Ammon's horn (tissue), 1 donor: ENCODE results near the gene PRDM16.

Experiments
- DNase-seq: peaks from one replicate; pipeline ENCODE4 v3.0.0-alpha.2; 2016; ENCODE audit warnings: low spot score

The PRDM16 gene

DNA sequence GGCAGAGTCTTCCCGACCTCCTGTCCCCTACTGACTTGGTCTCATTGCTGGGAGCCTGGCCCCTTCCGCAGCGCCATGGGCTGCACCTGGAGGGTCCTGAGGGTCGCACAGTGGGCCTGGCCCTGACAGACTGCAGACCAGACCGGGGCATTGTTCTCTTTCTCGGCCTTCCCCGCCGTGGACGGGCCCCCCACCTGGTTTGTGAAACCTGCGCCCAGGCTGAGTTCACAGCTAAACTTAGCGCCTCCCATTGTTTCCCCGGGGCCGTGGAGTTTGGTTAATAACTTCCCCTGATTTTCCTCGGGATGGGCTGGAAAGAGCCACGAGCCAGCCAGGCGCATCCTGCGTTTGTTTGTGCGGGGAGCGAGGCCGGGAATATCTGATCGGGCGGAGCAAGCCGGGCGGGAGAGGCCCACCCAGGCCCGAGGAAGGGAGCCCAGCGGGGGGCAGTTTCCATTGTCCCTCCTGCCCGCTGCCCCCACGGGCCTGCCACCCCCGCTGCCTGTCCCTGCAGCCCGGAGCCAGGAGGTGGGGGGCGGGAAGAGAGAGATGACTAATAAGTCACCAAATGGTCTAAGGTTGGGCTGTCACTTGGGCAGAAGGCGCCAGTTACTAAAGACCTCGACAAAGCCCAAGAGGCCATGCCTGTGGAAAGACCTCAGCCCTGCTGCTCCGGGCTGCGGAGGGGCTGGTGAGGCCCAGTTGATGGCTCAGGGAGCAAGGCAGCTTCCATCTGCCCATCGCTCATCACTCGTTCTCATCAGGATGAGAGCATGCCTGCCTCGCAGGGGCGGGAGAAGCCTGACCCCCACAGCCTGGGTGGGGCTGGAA lies 346.5 kb downstream of the PRDM16 start:
- DNase-seq = no peak

DNA sequence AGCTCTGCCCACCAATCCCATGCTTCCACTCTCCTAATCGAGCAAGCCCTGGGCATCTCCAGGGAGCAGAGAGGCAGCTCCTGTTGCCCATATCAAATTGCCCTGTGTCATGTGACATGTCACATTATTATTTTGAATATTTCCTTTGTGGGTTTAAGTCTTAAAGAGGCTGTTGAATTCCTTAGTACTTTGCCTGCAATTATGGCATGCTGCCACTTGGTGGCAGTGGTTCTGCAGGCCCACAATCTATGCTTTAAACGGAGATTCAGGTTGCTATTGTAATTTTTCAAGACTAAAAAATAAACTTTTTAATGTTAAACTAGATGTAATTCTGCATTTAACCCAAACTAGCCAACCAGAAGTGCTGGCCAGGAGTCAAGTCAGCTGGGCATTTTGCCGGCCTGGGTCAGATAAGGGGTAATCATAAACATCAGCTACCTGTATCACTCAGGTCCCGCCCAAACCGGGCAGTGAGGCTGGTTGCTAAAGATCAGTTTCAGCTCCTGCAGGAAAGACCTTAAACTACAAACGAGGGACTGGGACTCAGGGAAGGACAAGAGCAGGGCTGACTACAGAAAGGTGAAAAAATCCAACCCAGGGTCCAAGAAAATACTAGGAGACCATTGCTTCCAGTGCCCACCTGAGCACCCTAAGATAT lies 348.2 kb downstream of the PRDM16 start:
- DNase-seq = no peak

DNA sequence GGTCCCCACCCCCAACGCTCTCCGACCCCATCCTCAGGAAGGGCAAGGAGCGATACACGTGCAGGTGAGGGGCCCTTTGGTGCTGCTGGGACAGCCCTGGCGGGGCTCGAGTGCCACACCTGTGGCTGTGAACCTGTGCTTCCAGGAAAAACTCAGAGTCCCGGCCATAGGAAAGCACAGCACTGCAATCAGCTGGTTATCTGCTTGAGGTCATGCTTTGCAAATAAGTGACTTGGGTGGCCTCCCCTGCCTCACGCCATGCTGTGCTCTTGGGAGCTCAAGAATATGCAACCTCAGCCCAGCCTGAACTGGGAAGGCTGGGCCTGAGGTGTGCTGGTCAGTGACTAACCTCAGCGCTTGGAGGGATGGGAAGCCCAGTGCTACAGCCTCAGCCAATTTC lies 348.9 kb downstream of the PRDM16 start:
- DNase-seq = no peak

DNA sequence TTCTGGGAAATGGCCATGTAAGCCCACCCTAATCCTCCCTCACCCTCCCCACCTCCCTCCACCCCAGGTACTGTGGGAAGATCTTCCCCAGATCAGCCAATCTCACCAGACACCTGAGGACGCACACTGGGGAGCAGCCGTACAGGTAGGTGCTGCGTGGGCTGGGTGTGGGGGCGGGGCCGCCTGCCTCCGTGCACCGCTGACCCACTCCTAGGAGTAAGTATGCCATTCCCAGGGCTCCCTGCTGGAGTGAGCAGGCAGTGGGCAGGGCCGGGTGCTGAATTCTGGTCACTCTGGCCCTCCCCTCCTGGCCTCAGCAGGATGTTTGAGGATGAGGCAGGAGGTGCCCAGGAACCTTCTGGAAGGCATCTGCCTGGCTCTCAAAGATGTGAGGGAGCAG lies 349.6 kb downstream of the PRDM16 start:
- no peak for DNase-seq

DNA sequence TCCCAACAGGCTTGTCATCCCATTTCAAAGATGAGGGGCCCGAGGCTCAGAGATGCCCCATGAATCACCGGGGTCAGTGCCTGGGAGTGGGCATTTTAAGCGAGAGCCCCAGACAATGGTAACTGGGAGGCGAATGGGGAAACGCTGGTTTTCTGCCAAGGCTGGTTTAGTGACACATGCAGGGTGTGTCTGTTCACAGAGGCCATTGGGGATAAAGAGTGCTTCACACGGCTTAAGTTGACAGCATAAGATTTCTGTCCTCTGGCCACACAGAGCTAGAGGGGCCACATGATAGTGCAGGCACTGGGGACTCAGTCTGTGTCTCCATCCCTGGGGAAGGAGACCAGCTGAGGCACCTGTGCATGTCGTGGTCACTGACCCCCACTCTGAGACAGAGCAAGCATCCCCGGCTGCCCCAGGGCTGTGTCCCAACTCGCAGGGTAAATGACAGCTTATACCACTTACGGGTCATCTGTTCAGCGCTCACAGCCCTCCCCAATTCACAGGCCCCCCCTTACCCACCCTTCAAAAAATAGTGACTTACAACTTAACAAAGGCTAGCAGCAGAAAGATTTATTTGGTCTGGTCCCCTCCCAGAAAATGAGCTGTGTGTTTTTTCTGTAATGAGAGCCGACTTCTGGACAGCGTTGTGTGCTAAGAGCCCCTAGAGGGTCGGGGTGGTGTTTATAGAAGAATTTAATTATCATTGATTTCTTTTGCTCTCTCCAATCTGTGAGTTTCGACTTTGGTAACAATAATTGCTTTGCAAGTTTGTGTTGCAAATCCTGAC lies 350.6 kb downstream of the PRDM16 start:
- no peak for DNase-seq

DNA sequence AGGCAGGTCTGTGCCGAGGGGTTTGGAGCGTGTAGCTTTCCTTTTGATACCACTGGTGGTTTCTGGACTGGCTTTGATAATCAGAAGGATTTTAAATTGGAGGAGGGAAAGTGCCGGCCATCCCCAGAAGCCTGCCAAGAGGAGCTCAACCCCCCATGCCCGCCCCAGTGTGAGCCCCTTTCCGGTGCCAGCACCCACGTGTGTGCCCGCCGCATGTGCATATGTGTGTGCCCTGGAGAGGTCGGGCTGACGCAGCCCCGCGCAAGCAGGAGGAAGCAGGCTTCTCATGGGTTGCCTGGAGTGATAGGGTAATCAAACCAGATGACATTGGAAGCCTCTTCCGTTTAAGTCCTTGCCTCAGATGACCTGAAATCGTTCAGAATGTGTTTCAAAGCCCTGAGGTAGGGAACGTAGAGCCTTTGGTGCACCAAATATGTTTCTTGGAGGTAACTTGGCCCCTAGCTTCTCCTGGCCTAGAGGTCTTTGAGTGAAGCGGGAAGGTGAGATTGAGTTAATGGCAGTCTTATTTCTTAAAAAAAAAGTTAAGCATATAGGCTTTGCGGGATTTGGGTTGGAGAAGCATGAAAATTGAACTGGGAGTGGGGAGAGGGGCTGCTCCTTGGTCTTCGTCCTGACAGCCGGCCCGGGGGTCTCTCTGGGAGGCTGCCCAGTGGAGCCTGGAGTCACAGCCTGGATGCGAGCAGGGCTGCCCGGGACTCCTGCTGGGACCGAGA lies 351.4 kb downstream of the PRDM16 start:
- DNase-seq = no peak

DNA sequence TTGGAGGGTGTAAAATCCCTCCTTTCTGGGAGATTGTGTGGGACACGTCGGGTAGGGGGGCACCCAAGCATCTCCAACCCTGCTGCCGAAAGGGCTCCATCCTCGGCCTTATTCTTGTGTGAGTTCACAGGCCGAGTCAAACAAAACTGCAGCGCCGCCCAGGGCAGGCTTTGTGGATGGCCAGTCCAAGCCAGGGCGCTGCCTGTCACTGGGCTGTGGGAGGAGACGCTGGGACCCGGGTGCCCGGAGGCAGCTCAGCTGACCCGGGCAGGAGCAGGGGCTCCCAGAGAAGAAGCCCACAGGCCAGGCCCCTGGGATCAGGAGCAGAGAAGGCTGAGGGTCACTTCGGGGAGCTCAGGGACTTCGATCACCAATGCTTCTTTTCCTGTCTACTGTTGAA lies 353.6 kb downstream of the PRDM16 start:
- no peak for DNase-seq

DNA sequence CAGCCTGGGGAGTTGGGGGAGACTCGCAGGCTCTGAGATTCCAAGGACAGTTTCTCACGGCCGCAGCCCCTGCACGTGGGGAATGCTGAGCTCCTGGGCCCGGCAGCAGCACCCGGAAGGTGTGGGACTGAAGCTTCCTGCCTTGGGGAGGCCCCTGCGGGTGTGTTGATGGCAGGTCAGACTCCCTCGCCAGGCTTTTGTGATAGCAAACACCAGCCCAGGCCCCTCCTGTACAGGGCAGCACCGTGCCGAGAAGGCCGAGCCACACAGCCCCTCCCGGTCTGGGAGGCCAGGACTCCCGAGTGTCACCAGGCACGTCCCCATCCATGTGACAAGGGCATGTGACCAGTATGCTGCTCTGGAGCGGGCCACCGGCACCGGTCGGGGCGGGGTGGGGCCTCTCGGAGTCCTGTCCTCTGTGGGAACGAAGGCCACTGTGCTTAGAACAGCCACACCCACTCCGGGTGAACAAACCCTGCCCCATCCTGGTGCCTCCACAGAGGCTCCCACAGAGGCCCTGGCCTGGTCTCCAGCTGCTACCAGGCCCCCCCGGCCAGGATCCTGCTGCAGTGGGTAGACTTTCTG lies 354.3 kb downstream of the PRDM16 start:
- DNase-seq = peak; percentile 83

DNA sequence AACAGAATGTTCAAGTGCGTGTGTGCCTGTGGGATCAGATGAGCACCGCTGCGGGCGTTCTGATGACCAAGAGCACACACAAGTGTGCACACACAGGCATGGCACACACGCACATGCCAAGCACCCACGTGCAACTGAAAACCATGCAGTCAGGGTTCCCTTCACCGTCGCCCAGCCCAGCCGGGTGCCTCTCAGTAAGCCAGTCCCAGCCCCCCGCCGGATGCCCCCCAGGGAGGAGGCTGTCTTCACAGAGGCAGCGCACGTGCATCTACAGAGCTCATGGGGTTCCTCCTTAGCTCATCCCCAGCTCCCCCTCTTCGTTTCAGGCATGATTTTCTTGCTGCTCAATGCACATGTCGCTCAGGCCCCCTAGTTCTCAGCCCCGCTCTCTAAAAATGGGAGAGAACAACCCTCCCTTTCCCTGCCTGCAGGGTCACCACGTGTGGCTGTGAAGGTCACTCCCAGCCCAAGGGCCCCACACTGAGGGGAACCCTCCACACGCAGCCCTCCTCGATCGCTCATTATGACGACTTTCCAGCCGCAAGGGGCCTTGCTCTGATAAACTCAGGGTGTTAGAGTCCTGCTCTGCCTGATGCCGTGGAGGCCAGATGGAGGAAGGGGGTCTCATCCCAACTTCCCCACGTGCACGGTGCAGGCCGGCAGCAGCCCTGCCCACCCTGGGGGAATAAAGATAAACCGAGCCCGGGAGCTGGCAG lies 355.1 kb downstream of the PRDM16 start:
- no peak for DNase-seq

DNA sequence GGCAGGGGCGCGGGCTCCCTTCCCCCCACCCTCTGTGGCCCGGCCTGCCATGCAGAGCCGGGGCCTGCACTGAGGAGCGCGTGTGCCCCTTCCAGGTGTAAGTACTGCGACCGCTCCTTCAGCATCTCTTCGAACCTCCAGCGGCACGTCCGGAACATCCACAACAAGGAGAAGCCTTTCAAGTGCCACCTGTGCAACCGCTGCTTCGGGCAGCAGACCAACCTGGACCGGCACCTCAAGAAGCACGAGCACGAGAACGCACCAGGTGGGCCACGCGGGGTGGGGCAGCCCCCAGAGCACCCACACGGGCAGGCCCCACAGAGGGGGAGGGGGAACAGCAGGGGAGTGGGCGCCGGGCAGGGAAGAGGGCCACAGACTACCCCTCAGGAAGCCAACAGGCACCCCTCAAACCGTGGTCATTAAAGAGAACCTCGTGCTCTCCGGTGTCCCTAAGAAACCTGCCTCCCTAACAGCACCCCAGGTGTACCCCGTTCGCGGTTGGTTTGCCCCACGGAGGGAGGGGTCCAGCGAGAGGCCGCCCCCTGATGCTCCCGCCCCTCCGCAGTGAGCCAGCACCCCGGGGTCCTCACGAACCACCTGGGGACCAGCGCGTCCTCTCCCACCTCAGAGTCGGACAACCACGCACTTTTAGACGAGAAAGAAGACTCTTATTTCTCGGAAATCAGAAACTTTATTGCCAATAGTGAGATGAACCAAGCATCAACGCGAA lies 356.6 kb downstream of the PRDM16 start:
- DNase-seq = no peak

DNA sequence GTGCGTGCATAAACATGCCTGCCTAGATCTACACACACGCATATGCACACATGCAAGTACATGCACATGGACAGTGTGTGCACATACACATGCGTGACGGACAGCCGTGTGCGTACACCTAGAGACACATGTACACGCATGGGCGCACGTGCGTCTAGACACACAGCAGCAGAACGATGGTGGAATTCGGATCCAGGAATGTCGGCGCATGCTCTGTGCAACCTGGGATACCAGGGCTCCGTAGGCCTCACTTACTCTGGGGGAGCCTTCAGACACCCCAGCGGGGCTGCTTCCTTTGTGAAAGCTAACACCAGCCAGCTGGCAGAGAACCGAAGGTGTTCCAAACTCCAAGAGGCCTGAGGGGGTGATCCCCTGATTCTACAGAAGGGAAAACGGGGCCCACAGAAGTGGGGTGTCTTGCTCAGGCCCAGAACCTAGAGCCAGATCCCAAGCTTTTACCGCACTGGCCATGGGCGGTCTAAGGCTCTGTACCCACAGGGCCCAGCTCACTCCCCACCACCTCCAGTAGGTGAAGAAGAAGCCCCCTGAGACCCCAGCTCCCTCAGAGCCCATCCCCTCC lies 358.0 kb downstream of the PRDM16 start:
- no peak for DNase-seq

DNA sequence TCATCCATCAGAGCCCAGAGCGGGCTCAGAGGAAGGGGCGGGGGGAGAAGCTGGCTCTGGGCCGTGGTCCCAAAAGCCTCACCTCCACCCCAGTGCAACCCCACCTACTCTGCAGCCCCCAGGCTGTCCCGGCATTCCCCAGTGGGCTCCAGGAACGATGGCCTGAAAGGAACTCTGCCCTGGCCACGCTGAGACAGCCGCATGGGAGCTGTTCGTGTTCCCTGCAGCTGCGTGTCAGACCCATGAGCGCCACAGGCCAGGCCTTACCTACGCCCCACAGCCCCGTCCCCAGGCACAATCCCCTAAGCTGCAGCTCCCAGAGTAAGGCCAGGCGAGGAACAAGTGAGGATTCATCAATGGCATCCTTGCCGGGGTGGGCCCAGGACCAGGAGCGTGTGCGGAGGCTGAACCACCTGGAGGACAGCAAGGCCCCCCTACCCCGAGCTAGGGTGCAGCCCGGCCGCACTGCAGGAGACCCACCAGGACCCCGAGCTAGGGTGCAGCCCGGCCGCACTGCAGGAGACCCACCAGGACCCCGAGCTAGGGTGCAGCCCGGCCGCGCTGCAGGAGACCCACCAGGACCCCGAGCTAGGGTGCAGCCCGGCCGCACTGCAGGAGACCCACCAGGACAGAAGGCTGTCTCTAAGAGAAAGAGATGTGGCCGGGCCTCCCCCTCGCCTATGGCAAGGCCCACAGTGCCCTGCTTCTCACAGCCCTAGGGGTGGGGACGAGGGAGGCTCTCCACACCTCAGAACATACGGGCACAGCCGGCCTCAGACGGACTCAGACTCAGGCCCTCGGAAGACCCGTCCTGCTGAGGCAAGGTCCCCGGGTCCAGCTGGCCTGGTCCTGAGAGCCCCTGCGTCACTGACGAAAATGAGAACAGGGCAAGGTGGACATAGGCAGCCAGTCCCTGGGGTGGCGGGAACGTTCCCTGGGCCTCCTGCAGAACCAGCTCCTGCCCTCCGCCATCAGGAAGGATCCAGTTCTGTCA lies 359.0 kb downstream of the PRDM16 start:
- no peak for DNase-seq

DNA sequence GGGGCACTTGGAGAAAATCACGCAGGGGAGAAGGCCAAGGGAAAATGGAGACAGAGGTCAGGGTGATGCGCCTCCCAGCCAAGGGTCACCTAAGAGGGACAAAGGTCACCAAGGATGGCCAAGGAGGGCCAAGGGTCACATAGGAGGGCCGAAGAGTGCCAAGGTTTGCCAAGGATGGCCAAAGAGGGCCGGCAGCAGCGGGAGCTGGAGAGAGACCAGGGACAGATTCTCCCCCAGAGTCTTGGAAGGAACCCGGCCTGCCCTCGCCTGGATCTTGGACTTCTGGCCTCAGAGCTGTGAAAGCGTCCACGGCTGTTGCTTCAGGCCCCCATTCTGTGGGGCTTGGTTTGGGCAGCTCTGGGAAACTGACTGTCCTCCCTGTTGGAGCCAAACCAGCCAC lies 359.9 kb downstream of the PRDM16 start:
- DNase-seq = no peak

DNA sequence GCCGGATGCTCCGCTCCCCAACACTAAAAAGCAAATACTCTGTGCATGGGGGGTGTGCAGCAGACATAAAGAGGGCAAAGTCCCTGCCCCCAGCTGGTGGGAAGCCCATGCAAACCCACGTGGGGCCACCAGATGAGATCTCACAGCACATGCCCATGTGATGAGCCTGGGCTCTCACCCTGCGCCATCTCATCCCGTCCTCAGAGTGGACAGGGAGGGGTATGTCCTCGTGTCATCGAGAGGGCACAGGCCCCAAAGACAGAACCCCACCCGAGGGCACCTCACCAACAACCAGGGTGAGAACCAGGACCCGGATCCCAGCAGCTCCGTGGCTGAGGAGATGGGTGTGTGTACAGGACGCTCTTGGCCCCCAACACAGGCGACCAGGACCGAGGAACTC lies 360.3 kb downstream of the PRDM16 start:
- no peak for DNase-seq

DNA sequence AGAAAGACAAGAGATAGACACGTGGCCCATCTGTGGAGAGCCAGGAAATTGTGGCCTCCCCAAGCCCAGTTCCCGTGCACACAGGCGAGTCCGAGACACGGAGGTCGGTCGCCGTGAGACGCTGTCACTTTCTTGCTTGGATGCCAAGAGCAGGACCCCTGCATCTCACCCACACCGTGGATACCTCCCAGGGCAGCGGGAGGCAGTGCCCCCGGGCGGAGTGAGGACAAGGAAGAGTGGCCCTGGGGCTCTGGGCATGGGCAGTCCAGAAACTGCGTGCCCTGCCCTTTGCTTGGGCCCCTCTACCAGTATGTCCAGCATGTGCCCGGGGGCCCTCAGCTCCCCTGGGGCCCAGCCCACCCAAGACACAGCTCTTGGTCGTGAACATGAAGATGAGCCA lies 360.8 kb downstream of the PRDM16 start:
- no peak for DNase-seq

DNA sequence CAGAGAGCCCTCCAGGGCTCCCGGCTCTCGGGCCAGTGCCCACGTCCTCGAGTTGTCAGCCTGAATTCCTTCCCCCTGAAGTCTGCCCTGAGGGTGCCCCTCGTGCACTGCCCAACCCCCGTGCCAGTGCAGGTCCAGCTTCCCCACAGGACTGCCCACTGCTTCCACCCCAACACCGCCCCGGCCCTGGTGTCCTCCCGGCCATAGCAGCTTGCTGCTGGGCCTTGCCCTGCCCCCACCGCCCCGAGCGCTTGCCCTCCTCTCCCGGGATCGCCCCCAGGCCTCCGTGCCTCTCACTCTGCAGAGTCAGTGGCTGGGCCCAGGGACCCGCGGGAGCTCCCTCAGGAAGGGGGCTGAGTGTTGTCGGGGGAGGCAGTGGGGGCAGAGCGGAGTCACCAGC lies 361.4 kb downstream of the PRDM16 start:
- no peak for DNase-seq

DNA sequence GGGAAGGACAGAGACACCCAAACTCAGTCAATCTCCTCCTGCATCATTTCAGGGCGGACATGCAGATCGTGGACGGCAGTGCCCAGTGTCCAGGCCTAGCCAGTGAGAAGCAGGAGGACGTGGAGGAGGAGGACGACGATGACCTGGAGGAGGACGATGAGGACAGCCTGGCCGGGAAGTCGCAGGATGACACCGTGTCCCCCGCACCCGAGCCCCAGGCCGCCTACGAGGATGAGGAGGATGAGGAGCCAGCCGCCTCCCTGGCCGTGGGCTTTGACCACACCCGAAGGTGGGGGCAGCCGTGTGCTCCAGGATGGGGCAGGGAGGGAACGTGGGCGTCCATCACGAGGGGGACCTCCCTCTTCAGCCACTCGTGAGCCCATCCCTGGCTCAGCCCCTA lies 361.8 kb downstream of the PRDM16 start:
- no peak for DNase-seq

DNA sequence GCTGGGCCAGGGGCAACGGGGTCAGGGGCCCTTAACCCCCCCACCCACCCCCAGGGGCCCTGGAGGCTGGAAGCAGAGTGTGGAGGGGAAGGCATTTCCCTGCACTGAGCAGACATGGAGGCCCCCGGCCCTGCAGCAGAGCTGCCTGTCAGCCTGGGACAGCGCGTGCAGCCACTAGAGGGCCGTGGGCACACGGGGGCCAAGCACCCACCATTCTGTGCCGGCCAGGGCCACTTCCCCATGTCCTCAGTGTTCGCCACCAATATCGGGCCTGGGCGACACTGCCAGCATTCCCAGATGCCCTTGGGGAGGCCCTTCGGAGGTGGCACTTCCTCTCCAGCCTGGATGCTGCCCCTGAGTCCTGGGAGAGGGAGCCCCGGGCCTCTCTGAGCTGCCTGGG lies 362.3 kb downstream of the PRDM16 start:
- no peak for DNase-seq

DNA sequence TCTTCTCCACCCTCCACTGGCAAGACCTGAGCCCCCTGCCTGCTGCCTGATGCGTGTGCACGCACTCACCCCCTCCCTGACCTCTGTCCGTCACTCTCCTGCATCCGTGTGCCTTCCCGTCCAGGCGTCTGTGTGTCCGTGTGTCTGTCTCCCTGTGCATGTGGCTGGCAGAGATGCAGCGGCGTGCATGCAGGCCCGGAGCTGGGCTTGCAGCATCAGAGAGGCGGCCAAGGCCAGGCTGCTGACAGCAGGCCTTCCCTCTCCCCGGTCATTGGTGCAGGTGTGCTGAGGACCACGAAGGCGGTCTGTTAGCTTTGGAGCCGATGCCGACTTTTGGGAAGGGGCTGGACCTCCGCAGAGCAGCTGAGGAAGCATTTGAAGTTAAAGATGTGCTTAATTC lies 362.7 kb downstream of the PRDM16 start:
- DNase-seq = no peak
